Fibroblast of skin of back (primary cell): ENCODE data around the gene TXNDC8. TPM values are rescaled to one million over a fixed set of nuclear protein-coding genes. Genes with fewer than 3 reads are reported as not detected.
"Not testable (repeated sequence)": the region's sequence is repeated elsewhere in the genome, so short reads cannot be mapped to it uniquely, and the experiment has no call there.

Experiments used
- DNase-seq: peaks from one replicate; pipeline ENCODE4 v3.0.0-alpha.2; 2013
- polyA plus RNA-seq, 2 experiments: library from polyadenylated mRNA; unstranded; fragments of 120-200 nt; gene quantifications; one replicate each; pipeline ENCODE4 v1.2.1, GENCODE V29; 2013; ENCODE audit not compliant: insufficient read length in 2 of 2

TXNDC8 gene
- polyA plus RNA-seq (2013, experiment 1 of 2; ENCODE audit: insufficient read length) = not detected
- polyA plus RNA-seq (2013, experiment 2 of 2; ENCODE audit: insufficient read length) = not detected

DNA sequence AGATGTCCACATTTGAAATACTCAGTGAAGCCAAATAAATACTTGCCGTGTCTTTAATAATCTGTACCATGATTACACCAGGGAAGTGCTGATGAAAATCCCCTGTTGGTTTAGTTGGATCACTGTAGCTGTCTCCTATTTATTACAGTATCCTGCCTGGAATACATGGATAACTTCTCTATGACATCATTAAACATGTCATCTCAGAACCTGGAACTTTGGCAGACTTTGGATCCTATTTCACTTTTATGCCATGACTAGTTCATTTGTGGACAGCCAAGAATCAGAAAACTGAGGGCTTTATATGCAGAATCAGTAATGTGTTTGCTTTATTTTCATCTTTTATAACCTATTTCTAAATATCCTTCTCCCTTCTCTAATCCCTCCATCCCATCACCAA, at the start of gene TXNDC8:
TXNDC8 (minus strand) TSS at position 137 of the 400 bp plus-strand sequence.
- DNase-seq = peak; percentile 57

DNA sequence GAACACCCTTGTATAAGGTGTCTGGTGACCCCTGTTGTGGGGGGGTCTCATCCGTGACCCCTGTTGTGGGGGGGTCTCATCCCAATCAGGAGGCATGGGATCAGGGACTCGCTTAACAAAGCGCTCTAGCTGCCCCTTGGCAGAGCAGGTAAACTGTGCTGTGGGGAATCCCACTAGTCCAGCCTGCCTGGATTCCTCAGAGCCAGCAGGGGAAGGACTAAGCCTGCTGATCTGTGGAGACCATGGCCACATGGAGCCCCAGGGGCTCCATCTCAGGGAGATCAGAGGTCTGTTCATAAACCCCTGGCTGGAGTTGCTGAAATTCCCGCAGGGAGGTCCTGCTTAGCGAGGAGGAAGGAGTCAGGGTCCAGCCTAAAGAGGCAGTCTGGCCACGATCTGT, 45.8 kb upstream of the TXNDC8 start:
- no peak for DNase-seq

DNA sequence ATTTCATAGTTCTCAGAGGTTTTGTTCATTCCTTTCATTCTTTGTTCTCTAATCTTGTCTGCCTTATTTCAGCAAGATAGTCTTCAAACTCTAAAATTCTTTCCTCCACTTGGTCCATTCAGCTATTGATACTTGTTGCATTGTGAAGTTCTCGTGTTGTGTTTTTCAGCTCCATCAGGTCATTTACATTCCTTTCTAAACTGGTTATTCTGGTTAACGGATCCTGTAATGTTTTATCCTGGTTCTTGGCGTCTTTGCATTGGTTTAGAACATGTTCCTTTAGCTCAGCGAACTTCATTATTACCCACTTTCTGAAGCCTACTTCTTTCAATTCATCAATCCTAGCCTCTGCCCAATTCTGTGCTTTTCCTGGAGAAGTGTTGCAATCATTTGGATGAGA, 45.1 kb upstream of the TXNDC8 start:
- DNase-seq = no peak

DNA sequence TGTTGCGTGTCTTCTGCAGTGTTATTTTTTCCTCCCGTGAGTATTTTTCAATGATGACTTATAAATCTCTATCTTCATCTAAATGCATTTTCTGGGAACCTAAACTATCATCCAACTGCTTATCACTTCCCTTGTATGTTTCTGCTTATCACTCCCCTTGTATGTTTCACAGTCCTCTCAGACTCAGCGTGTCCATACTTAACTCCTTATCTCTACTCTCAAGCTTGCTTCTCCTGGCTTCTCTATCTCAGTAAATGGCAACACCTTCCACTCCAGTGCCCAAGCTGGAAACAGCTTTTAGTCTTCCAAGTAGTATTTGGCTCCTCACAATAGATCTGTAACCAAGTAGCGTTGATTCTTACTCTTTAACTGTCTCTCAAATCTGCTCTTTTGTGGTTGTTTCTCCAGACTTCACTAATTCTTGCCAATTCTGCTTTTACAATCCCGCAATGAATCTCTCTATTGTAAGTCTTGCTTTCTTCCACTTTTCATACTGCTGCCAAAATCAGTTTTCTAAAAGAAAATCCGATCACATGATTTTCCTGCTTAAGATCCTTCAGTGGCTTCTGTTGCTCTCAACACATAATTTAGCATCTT, 33.8 kb upstream of the TXNDC8 start:
- DNase-seq = no peak

DNA sequence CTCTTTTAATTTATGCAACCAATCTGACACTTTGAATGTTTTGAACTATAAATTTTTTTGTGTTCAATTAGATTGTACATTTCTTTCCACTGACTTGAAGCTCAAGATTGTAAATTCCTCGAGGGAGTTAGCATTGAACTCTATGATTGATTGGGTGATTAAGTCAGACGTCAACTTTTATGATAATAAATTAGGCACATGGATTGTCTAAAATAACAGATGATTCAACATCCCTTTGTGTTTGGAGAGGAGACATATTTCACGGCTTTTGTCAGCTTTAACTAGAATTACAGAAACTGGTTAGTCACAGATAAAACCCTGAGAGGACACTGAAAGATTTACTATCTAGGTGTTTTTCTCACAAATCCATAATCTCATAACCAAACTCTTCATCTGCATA, 32.7 kb upstream of the TXNDC8 start:
- DNase-seq = peak; percentile 83

DNA sequence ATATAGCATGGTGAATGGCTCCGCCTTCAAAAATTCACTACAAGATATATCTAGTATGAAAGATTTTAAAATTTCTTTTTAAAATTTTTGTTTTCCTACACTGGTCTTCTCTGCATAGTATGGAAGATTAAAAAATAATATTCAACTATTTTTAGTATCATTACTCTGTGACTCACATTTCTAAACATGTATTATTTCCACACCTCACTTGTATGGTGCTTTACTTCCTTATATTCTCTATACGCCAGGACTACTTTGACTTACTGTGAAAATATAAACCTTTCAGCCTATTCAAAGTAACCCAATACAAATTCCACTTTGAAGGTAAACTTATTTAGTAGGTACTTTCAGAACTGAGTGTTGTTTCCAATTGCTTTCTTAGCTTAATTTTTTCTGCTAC, 26.8 kb upstream of the TXNDC8 start:
- DNase-seq = no peak

DNA sequence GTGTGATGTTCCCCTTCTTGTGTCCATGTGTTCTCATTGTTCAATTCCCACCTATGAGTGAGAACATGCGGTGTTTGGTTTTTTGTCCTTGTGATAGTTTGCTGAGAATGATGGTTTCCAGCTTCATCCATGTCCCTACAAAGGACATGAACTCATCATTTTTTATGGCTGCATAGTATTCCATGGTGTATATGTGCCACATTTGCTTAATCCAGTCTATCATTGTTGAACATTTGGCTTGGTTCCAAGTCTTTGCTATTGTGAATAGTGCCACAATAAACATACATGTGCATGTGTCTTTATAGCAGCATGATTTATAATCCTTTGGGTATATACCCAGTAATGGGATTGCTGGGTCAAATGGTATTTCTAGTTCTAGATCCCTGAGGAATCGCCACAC, 21.3 kb upstream of the TXNDC8 start:
- not testable (repeated sequence) for DNase-seq

DNA sequence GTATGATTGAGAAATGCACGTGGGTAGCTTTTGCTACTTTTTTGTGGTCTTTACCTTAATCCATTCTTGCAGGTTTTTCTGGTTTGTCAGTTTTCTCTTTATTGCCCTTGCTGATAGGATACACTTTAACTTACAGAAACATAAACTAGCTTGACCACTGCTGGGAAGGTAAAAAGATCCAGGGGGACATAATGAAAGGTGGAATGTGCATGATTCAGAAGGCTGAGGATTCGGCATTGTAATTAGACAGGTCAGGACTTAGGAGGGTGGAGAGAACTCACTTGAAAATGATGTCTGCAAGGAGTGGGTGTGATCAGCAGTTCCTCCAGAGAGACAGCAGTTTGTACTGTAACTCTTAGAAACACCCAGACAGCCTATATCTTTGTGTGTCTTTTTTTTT, 19.8 kb upstream of the TXNDC8 start:
- no peak for DNase-seq

DNA sequence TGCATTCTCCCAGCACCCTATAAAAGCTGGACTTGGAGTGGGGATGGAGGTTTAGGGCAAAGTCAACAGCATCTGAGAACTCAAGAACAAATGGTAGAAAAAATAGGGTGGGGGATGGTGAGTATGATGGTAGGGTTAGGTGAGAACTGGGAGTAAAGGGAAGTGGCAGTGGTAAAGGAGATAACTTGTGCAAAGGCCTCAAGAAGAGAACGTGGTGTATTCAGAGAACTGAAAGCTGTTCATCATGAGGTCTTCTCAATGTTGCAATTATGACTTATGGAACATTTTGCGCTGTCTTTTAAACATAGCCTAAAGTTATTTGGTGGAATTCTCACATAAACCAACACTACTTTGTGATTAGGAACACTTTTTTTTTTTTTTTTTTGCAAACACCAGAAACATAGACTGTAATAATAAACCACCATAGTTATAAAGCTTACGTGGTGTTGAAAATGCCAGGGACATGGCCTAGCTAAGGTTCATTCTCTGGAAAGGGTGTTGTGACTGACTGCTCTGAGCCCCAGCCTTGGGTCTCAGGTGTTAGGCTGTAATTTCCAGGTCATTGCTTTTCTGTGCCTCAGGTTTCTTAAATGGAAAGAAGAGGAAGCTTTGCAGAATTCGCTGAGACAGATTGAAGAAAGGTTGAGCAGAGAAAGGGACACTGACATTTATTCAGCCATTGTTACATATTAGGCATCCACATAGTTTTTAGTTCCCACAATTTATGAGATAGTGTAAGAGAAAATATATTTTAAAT, 19.2 kb upstream of the TXNDC8 start:
- no peak for DNase-seq

DNA sequence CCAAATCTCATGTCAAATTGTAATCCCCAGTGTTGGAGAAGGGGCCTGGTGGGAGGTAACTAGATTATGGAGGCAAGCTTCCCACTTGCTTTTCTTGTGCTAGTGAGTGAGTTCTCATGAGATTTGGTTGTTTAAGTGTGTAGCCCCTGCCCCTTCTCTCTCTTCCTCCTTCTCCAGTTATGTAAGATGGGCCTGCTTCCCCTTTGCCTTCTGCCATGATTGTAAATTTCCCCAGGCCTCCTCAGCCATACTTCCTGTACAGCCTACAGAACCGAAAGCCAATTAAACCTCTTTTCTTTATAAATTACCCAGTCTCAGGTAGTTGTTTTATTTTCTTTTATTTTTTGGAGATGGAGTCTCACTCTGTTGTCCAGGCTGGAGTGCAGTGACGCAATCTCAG, 18.2 kb upstream of the TXNDC8 start:
- no peak for DNase-seq

DNA sequence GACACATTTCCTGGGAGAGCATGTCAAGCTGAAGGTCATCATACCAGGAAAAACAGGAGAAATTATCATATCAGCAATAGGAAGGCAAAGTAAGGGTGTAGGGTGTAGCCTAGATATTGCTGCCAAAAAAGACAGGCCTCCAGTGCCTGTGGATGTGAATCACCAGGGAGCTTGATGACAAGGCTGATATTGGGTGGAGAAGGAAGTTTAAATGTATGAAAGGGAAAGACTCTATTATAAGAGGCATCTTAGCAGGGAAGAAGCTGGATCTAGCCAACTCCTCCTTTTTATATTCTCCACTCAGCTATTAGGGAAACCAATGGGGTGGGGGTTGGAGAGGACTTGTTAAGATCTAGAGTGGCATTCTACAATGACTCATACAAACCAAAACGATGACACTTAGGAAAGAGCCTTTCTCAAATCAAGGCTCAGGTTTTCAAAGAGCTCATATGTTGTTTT, 13.4 kb upstream of the TXNDC8 start:
- DNase-seq = peak; percentile 95

DNA sequence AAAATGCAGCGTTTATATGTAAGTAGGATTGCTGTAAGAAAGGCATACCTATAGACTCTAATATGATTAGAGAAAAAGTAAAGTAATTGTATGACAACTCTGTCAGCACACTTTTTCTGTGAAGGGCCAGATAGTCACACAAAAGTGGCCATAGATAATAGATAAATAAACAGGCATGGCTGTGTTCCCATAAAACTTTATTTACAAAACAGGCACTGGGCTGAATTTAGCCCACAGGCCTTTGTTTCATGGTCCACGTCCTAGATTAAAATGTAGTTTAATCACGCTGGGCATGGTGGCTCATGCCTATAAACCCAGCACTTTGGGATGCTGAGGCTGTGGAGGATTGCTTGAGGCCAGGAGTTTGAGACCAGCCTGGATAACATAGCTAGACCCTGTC, 8.7 kb upstream of the TXNDC8 start:
- no peak for DNase-seq

DNA sequence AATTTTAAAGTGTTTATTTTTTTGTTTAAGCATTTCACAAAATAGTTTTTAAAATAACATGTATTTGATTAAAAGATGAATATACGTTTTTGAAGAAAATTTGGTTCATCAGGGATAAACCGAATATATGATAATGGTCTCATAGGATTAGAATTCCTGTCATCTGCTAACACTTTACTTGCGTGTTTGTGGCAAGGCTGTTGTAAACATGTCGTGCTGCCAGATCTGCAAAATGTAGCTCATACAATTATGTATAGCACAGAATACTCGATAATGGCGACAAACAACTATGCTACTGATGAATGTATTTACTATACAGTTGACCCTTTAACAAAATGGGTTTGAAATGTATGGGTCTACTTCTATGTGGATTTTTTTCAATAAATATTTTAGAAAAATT, 7.2 kb upstream of the TXNDC8 start:
- no peak for DNase-seq

DNA sequence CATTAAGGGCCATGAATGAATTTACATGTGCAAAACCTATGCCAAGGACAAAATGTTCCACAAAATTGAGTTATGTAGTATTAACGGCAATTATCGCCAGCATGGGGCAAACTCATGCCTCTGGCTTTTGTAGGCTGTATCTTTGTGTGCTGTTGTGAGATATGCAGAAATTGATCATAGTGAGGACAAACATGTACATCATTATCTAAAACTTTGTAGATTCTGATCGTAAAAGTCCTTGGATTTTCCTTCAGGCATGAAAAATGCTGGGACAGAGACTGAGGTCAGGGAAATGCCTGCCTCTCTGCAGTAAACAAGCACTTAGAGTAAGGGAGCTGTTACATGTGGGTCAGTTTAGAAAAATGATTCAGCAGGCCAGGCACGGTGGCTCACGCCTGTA, 5.9 kb upstream of the TXNDC8 start:
- no peak for DNase-seq

DNA sequence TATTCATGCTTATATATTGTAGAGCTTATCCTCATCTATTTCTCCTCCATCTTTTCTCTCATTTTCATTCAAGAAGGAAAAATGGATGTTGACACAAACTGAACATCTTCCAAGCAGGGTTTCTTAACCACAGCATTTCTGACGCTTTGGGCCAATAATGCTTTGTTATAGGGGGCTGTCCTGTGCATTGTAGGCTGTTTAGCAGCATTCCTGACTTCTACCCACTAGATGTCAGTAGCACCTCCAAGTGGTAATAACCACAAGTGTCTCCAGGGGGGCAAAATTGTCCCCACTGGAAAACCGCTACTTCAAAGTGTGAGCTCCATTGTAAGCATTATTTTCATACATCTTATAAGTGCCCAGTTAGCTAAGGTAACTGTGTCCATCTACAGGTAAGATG, 2.6 kb upstream of the TXNDC8 start:
- DNase-seq = peak; percentile 28

DNA sequence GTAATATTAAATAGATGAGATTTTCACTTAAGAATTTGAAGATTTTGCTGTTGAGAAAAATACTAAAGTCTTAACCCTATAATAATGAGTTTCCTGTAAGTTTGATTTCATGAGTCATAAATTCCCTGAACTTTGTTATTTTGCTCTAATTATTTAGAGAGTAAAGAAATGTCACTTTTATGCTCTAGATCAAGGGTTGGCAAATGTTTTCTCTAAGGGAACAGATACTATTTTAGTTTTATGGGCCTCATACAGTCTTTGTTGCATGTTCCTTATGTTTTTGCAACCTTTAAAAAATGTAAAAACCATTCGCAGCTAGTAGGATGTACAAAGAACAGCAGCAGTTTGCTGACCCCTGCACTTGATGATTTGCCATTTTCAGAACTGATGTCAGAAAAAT, 480 bp upstream of the TXNDC8 start:
- DNase-seq = peak; percentile 14

DNA sequence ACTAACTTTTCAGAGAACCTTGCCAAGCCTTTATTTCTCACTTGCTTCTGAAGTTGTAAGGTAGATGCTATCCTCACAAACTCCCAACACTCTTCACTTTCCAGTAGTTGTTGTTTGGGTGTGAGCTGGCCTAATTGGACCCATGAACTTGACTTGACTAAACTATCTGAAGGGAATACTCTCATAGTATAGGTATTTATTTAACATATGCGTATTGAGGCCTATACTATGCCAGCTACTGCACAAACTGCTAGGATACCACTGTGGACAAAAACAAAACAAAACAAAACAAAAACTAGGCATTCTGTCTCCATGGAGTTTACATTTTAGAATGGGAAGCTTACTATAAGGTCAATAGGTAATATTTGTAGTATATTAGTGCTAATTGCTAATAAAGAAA, 1.3 kb downstream of the TXNDC8 start:
- no peak for DNase-seq

DNA sequence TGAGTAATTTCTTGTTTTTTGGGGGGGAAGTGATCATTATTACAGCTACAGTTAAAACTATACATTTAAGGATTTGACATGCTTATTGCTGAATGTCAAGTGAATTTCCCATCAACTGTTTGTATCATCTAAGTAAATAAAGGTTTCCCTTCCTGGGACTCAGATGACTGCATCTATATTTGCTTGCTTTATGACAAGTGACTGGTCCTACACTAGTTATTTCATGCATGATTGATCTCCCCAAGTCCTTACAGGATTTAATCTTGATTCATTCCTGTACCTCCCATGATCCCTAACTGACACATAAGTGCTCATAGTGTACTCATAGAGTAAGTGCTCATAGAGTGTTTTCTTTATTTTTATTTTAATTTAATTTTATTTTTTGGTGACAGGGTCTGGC, 2.8 kb downstream of the TXNDC8 start:
- DNase-seq = no peak

DNA sequence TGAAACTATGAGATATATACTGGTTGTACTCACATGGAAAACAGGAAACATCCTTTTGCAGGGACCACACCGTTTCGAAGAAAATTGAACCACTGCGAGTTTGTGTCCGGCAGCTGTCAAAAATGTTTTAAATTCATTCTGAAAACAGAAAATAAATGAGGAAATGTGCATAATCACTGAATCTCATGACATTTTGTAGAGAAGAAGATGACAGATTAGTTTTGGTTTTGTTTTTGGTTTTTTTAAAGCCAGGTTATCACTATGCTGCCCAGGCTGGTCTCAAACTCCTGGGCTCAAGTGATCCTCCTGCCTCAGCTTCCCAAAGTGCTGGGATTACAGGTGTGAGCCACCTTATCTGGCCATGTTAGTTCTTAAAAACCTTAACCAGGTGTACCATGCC, 3.5 kb downstream of the TXNDC8 start:
- DNase-seq = no peak

DNA sequence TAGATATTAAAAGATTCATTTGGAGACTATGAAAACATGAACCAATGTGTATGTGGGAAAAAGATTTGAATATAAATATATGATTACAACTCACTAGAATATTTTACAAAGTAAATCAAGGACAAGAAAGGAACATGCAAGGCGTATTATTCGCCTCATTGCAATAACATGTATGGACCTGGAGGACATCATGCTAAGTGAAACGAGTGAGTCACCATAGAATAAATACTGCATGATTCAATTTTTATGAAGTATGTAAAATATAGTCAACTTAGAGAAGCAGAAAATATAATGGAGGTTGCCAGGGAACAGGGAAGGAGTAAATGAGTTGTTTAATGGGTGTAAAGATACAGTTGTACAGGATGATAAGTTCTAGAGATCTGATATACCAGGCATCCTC, 4.9 kb downstream of the TXNDC8 start:
- DNase-seq = peak; percentile 30

DNA sequence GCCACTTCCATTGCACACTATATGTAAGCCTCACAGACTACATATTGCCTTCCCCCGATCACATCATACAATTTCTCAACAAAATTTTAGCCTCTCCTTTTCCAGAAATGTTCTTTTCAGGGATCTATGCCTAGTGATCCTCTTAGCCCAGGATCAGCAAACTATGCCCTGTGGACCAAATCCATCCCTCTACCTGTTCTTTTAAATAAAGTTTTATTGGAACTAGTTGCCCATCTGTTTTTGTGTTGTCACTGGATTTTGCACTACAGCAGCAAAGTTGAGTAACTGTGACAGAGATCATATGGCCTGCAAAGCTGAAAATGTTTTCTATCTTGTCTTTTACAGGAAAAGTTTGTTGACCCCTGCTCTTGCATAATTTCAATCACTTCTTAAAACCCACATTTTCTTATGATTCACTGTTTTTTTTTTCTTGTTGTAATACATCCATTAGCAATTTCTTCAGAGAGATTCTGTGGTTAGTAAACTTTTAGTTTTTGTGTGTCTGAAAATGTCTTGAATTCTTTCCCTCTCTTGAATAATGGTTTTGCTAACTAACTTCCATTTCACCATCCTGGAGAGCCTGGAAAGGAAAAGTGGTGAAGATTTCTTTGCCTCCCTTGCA, 7.1 kb downstream of the TXNDC8 start:
- DNase-seq = peak; percentile 13

DNA sequence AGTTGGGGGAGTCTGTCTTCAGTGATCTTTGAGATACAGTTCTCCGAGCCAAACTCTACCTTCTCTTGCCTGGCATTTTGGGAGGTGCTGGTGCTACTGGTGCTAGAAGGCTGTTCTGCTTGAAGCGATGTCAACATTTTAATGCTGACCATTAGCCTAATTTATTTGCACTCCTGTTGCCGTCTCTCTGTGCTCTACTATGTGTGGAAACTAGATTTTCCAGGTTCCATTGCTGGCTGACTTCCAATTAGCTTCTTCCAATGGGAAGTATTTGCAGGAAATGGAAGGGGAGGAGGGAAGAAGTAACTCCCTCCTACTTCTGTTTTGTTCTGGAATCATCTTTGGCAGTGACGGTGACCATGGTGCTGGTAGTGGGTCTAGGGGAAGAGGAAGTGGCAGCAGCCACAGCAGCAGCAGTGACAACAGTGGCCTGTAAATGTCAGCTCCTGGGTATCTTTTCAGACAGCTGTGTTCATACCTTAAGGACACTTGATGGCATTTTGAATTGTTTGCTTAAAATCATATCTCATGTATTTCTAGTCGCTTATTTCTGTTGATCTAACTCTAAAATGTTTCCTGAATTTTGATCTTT, 7.9 kb downstream of the TXNDC8 start:
- DNase-seq = no peak

DNA sequence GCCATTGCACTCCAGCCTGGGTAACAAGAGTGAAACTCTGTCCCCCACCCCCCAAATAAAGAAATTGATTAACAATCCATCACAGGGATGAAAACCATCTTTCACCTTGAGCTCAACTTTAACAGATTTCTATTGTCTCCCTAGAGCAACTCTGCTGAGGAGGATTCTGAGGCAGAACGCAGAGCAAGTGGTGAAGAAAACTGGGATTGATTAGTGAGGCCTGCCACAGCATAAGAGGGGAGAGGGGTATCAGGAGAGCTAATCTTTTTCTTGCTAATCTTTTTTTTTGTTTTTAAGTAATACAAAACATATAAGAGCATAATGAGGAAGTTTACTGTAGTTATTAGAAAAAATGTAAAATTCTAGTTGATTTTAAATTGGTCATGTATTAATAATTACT, 8.9 kb downstream of the TXNDC8 start:
- no peak for DNase-seq

DNA sequence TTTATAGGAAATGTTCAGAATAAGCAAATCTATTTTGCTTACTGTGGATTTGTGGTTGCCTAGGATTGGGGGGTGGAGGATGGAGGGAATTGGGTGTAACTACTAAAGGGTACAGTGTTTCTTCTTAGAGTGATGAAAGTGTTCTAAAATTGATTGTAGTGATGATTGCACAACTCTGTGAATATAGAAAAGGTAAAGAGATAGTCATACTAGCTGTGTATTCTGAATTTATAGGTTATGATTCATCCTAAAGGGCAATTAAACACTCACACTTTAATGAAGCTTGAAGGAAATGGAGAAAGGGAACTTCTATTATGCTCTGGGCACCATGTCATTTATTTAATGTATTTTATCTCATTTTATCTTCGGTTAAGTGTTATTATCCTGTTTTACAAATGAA, 9.9 kb downstream of the TXNDC8 start:
- no peak for DNase-seq
